Fibroblast of pulmonary artery (primary cell): ENCODE data around the gene INPP5J.
"Not testable (repeated sequence)": the region's sequence is repeated elsewhere in the genome, so short reads cannot be mapped to it uniquely, and the experiment has no call there.

Source experiments
- DNase-seq: peaks from one replicate; pipeline ENCODE4 v3.0.0-alpha.2; 2010; ENCODE audit warnings: low read depth
- H3K4me3 ChIP-seq: replicated peaks from 2 replicates; pipeline ENCODE4 v1.5.1; 2011; ENCODE audit warnings: low read depth, mild to moderate bottlenecking, control low read depth, low read length, moderate library complexity
- TF ChIP-seq, protein P1 (sequence below): IDR thresholded peaks from 2 replicates; pipeline ENCODE4 v1.5.1; 2011; ENCODE audit warnings: mild to moderate bottlenecking, control low read depth, low read length, inconsistent platforms; ENCODE audit errors: missing control alignments

Gene INPP5J

DNA sequence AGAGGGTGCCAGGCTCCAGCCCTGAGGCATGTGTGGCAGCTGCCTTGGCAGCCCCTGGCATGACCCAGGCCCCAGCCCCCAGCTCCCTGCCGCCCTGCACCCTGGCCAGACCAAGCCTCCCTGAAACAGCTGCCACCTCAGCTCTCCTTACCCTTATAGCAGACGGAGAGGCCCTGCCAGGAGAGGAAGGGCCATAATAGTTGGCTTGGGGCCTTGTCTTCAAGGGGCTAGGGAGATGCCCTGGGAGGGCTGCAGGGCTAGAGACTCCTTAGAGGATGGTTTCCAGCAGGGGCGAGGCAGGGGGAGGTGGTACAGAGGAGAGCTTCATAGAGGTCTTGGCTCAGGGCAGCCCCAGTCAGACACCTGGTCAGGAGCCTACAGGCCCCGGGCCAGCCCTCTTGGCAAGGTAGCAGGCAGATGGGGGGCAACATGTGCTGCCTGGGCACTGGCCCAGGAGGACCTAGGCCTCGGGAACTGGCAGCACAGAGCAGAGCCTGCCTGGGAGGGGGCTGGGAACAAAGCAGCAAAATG lies 28.7 kb upstream of the INPP5J start:
- DNase-seq: no peak
- TF ChIP-seq, protein P1, sequence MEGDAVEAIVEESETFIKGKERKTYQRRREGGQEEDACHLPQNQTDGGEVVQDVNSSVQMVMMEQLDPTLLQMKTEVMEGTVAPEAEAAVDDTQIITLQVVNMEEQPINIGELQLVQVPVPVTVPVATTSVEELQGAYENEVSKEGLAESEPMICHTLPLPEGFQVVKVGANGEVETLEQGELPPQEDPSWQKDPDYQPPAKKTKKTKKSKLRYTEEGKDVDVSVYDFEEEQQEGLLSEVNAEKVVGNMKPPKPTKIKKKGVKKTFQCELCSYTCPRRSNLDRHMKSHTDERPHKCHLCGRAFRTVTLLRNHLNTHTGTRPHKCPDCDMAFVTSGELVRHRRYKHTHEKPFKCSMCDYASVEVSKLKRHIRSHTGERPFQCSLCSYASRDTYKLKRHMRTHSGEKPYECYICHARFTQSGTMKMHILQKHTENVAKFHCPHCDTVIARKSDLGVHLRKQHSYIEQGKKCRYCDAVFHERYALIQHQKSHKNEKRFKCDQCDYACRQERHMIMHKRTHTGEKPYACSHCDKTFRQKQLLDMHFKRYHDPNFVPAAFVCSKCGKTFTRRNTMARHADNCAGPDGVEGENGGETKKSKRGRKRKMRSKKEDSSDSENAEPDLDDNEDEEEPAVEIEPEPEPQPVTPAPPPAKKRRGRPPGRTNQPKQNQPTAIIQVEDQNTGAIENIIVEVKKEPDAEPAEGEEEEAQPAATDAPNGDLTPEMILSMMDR: no peak
- H3K4me3 ChIP-seq: no peak overlapping the region

DNA sequence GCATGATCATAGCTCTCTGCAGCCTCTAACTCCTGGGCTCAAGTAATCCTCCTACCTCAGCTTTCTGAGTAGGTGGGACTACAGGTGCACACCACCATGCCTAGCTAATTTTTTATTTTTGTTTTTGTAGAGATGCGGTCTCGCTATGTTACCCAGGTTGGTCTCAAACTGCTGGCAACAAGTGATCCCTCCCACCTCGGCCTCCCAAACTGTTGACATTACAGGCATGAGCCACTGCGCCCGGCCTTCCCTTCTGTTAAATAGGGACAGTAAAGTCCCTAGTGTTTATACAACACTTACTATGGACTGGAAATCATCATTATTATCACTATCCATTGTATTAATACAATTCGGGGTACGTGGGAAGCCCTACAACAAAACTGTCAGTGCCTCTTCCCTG lies 28.0 kb upstream of the INPP5J start:
- no peak overlapping the region for H3K4me3 ChIP-seq
- TF ChIP-seq, protein P1: no peak
- no peak for DNase-seq

DNA sequence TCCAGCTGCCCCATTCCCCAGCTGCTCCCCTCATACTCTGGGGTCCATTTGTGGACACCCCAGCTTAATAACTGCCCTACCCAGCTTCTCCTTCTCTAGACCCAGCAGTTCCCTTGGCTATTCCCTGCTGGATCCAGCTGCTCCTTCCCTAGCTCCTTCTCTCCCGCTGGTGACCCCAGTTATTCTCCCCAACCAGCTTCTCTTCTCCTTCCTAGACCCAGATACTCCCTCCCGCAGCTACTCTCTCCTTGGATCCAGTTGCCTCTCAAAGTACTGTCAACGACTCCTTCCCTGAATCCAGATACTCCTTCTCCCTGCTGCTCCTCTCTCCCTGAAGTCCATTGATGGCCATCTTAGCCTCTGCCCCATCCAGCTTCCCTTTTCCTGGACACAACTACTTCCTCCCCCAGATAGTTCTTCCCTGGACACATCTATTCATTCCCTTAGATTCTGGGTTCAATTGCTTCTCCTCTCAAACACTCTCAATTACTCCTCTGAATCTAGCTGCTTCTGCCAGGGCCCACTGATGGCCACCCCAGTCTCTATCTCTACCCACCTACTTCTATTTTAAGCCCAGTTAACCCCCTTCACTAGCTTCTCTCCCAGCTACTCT lies 27.0 kb upstream of the INPP5J start:
- DNase-seq: no peak
- H3K4me3 ChIP-seq: no peak overlapping the region
- TF ChIP-seq, protein P1: no peak

DNA sequence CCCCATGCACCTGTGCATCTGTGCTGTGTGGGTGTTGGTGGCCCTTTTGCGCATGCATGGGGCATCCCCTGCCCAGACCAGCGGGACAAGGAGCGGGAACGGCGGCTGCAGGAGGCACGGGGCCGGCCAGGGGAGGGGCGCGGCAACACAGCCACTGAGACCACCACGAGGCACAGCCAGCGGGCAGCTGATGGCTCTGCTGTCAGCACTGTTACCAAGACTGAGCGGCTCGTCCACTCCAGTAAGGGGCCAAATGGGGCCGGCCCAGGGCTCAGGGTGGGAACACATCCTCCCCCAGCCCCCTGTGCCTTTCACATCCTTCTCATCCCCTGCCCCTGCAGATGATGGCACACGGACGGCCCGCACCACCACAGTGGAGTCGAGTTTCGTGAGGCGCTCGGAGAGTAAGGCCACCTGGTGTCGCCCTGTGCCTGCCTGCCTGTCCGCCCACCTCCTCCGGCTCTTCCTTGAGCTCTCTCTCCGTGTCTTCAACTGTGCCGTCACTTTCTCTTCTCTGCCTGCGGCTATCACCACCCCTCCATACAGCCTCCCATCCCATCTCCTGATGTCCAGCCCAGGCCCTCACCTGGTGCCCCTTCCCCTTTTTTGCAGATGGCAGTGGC lies 26.0 kb upstream of the INPP5J start:
- DNase-seq: no peak
- TF ChIP-seq, protein P1: no peak
- H3K4me3 ChIP-seq: no peak overlapping the region

DNA sequence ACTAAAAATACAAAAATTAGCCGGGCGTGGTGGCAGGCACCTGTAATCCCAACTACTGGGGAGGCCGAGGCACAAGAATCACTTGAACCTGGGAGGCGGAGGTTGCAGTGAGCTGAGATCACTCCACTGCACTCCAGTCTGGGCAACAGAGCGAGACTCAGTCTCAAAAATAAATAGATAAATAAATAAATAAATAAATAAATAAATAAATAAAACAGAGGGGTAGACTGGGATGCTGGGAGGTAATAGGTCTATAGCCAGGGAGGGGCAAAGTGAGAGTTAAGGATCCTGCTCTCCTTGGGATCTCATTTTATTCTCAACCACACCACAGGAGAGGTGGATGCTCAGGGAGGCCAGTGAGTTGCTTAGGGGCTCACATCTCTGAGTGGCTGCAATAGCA lies 25.2 kb upstream of the INPP5J start:
- not testable (repeated sequence) for H3K4me3 ChIP-seq, DNase-seq

DNA sequence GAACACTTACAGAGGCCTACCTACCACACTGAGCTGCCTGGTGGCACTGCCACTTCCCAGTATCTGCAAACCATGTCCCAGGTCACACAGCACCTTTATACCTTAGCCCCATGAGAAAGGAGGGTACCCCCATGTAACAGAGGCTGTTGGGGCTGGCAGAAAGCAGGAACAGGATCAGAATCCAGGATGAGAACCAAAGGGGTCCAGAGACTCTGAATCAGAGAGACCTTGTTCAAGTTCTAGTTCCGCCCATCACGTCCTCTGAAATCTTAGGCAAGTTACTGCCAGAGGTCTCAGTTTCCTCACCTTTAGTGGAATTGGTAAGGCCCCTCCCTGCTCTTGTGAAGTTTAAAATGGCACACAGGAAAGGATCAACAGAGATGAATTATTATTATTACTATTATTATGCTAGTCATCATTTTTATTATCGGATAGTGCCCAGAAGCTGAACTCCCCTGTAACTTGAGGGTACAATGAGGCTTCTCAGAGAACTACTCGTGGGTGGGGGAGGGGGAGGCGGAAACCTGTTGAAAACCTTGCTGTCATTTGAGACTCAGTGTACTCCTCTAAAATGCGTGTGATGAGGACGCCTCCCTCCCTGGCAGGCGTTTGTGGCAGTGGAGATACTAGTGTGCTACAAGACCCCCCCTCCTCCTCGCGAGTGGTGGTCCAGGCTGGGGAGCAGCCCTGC lies 24.7 kb upstream of the INPP5J start:
- TF ChIP-seq, protein P1: no peak
- DNase-seq: no peak
- no peak overlapping the region for H3K4me3 ChIP-seq

DNA sequence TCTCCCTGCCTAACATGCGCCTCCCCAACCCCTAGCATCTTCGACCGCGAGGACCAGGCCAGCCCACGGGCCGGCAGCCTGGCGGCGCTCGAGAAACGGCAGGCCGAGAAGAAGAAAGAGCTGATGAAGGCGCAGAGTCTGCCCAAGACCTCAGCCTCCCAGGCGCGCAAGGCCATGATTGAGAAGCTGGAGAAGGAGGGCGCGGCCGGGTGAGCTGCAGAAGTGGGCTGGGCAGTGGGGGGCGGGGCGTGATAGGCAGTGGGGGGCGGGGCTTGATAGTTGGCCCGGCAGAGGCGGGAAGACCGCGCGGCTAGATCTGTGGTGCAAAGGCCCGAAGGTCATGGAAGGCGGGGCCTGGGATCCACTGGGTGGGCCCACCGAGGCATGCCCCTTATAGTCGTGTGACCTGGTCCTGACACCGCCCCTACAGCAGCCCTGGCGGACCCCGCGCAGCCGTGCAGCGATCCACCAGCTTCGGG lies 24.1 kb upstream of the INPP5J start:
- TF ChIP-seq, protein P1: no peak
- DNase-seq: no peak
- no peak overlapping the region for H3K4me3 ChIP-seq
